NCI-H69 (cell line): ENCODE measurements around the gene ECI1.

Experiments
- DNase-seq: peaks from one replicate; lab custom pipeline; 2025; lab: John Stamatoyannopoulos, UW

The ECI1 gene

DNA sequence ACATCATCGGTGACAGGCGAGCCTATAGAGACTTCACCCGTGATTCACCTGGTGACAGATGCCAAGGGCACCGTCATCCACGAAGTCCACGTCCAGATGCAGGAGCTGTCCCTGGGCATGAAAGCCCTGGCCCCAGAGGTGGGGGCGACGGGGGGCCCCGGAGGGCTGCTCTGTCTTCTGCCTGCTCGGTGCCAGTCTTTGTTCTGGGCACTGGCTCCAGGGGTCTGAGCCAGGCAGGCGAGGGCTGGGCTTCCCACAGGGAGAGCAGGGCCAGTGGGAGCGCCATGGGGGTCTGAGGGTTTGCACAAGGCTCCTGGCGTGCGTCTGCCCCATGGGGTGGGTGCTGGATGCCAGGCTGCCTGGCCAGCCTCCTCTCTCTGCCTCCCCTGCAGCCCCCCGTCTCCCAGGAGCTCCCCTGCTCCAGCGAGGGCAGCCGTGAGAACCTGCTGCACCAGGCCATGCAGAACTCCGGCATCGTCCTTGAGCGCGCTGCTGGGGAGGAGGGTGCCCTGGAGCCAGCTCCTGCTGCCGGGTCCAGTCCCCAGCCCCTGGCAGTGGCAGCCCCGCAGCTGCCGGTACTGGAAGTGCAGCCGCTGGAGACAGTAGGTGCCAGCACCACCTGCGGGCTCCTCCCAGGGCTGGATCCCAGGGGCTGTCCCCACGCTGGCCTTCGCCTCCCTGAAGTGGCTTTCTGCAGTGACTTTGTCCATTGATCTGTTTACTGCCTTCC is 18.2 kb downstream of the ECI1 start:
- no peak for DNase-seq

DNA sequence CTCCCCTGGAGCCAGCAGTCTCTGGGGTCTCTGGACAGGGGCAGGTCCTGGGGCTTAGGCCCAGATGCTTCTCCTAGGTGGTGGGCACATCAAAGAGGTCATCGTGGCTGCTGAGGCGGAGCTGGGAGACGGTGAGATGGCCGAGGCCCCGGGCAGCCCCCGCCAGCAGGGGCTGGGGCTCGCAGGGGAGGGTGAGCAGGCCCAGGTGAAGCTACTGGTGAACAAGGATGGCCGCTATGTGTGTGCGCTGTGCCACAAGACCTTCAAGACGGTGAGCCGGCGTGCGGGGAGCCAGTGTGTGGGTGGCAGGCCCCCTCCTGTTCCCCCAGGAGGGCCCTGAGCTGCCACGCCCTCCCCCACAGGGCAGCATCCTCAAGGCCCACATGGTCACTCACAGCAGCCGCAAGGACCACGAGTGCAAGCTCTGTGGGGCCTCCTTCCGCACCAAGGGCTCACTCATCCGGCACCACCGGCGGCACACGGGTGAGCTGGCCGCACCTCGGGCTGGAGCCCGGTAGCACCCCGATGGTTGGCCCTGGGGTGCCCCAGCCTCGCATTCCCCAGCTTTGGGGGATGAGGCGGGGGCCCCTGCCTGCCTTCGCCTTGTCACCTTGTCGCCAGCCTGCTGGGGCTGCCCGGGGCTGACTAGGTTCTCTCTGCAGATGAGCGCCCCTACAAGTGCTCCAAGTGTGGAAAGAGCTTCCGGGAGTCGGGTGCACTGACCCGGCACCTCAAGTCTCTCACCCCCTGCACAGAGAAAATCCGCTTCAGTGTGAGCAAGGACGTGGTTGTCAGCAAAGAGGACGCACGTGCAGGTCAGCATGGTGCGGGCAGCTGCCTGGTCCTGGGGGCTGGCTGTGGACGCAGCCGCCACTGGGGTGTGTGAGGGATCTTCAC is 19.0 kb downstream of the ECI1 start:
- DNase-seq, result no peak

DNA sequence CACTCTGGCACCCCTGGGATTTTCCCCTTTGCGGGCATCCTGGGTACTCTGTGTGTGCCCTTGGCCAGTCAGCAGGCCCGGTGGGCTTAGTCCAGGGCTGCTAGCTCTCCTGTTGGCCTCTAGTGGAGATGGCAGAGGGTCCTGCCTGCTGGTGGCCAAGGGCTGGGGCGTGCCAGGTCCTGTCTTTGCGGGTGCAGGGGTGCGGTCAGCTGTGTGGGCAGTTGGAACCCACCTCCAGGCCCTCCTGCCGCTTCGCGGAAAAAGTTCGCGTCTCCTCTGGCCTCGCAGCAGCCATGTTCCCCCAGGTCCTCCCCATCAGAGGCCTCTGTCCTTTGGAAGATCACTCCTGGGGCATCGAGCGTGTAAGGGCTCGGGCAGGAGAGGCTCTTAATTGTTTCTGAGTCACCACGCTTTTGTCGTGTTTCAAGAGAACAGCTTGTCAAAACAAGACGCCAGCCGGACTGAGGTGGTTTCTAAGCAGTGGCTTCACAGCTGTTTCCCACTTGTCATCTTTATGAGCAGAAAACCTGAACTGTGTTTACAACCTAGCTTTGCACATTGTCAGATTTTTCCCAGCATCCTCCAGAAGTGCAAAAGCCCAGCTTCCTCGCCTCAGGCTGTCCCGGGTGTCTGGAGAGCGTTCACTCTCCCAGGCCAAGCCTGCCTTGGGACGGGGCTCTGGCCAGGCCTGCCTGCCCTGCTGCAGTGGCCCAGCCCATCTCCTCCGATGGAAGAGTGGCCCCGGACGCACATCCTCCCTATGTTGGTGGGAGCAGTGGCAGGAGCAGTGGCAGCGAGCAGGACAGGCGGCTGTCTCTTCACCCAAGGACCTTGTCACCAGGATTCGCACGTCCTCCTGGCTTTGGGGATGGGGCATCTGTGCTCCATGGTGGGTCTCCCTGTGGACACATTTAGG is 20.1 kb downstream of the ECI1 start:
- DNase-seq, result no peak

DNA sequence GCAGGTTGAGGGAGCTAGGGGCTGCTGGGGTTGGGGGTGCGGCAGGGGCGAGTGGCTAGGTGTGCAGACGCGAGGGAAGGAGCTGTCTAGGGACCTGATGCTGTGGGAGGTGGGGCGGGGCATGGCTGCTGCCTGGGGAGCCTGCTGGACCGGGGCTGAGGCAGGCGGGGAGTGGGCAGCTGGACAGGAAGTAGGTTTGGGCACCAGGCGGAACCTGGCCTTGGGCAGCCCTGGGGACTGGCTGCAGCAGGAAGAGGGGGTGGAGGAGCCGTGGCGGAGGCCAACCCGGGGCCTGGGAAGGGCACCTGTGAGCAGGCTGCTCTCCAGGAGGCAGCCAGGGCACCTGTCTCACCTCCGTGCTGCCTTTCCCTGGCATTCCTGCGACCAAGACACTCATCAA is 21.0 kb downstream of the ECI1 start:
- no peak for DNase-seq

DNA sequence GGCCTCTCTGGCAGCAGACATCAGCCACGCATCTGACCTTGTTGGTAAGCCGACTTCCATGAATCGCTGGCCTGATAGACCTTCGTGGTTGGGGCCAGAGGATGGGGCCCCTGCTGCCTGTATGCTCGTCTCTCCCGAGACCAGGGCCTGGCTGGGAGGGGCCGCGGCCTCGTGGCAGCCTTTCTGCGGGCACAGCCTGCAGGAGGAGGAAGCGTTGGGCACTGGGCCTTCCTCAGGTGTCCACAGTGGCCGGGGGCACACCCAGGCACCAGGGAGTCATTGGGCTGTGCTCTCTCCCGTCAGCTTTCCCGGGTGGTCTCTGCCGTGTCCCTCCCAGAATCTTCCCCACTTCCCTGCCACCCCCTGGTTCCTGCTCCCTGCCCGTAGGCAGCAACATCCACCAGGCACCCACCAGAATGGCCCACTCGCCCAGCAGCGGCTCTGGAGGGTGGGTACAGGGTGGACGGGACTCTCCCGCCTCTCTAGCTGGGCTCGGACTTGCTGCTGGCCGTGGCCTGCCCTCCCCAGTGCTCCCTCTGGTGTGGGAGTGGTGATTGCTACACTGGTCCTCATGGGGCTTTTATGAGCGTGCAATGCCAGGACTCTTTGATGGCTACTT is 21.6 kb downstream of the ECI1 start:
- no peak for DNase-seq

DNA sequence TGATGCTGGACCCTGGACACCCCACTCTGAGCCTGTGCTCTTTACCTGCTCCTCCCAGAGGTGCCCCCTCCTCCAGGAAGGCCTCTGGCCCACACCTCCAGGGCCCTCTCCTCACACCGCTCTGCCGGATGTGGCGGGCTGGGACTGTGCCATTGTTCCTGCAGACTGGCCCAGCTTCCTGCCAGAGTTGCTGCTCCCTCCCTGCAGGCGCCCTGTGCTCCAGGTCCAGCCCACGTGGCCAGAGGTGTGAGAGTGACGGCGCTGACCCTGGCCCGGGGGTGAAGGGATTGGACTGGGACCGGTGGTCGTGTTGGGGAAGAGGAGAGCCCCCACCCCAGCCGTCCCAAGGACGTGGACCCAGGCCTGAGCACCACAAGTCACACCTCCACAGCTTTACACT is 22.3 kb downstream of the ECI1 start:
- no peak for DNase-seq

DNA sequence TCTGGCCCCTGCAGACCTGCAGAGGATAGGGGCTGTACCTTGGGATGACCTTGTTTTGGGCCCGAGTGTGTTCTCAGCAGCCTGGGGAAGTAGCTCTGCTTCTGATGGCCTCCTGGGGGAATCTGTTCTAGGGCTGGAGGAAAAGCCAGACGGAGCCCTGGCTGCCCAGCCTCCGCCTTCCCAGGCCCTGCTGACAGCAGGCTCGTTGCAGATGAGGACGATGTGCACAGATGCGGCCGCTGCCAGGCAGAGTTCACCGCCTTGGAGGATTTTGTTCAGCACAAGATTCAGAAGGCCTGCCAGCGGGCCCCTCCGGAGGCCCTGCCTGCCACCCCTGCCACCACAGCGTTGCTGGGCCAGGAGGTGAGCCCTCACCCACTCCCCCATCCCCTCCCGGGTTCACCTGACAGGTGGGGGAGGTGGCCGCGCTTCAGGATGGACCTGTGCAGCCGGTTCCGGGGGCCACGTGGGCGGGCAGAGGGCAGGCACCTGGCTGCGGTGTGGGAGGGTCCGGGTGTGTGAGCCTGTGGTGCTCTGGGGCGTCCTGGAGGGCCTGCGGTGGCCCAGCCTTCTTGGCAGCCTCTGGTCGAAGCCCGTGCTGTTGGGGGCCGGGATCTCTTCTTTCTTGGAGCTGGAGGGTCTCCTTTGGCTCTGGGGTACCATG is 23.1 kb downstream of the ECI1 start:
- DNase-seq, result no peak

DNA sequence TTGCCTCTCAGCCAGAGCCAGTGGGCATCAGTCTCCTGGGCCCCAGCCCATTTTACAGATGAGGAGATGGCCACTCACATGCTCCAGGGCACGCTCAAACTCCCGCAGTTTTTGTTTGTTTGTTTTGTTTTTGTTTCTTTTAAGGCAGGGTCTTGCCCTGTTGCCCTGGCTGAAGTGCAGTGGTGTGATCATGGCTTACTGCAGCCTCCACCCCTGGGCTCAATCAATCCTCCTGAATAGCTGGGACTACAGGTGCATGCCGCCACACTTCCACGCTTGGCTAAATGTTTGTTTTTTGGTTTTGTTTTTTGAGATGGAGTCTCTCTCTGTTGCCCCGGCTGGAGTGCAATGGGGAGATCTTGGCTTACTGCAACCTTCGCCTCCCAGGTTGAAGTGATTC is 24.5 kb downstream of the ECI1 start:
- DNase-seq, result no peak

DNA sequence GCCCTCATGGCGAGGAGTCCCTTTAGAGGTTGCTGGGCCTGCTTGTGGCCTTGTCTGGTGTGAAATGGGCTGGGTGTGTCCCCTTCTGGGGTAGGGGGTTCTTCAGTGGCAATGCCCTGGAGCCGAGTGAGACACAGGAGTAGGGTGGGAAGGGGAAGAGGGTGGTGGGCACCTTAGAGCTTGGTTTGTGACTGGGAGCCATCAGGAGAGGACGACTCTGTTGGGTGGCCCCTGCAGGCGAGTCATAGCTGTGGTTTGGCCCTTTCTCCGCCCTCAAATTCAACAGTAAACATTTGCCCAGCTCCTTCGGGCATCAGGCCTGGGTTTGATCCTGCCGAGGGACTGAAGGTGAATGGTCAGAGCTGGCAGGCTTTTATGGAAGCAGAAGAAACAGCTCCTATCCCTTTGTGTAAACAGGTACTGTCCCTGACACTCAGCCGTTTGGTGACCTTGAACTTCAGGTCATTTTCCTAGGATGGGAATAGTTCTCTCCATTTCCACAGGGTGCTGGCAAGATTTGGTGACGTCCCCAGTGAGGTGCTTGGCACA is 25.1 kb downstream of the ECI1 start:
- no peak for DNase-seq

DNA sequence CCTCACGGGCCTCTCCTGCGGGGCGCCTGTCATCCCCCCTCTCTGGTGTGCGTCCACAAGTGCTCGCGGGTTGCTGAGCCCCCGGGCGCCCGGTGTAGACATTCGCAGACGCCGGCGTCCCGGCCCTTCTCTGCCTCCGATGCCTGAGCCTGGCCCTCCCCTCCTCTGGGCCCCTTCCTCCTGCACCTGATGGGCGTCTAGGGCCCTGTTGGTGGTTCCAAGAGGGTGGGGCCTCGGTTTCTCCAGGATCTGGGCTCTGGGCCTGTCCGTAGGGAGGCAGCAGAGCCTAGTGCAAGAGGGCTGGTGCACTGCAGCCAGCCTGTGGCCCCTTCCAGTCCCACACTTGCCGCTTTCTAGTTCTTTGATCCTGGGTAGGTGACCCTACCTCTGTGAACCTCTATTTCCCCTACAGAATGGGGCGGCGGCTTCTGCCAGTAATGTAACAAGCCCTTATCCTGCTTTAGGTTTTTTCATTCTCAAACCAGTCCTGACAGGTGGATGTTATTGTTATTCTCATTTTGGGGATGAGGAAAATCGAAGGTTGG is 27.4 kb downstream of the ECI1 start:
- peak; percentile 73 for DNase-seq

DNA sequence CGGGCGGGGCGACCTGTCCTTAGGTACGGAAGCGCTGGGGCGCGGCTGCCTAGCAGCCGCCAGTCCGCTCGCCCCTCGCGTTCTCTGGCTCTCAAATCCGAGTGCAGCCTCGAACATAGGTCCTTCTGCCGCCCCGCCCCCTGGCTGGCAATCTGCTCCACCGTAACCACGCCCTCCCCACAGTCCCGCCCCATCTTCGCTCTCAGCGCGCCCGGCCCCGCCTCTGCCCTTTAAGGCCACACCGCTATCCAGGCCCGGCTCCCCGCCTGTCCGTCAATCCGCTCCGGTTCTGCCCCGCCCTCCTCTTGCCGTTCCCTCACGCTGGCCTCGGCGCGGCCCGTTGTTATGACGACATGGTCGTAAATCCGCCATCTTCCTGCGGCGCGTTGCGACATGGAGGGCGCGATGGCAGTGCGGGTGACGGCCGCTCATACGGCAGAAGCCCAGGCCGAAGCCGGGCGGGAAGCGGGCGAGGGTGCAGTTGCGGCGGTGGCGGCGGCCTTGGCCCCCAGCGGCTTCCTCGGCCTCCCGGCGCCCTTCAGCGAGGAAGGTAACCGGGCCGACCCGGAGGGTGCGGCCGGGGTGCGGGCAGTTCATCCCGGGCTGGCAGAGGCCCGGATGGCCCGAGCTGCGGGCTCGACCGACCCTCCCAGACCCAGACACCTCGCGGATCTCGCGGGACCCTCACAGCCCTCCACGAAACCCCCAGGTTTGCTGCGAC is 28.0 kb downstream of the ECI1 start, which contains the start of gene E4F1:
Gene E4F1, plus strand, starts transcription at position 371 of the 721 bp plus-strand sequence. Its CDS starts 23 bp downstream, at position 394.
- DNase-seq, result peak; percentile 100

DNA sequence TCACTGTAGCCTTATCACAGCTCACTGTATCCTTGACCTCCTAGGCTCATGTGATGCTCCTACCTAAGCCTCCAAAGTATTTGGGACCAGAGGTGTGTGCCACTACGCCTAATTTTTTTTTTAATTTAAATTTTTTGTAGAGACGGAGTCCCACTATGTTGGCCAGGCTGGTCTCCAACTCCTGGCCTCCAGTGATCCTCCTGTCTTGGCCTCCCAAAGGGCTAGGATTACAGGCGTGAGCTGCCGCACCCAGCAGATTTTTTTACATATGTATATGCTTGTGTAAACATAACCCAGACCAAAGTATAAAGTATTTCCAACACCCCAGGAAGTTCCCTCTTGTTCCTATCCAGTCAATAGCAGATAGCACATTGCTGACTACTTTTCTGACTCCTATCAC is 35.1 kb downstream of the ECI1 start:
- no peak for DNase-seq

DNA sequence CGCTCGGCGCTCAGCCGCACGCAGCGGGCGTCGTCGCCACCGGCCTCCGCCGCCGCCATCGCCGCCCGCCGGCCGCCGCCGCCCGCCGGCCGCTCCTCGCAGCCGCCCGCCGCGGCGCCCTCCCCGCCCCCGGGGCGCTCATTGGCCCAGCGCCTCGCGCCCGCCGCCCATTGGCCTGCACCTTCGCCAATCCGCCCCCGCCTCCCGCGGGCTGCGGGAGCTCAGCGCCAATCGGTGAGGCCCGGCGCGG is 36.7 kb downstream of the ECI1 start, which contains the start of gene PGP:
Gene PGP, minus strand, starts transcription at position 122 of the 250 bp plus-strand sequence. Its CDS starts 63 bp downstream, at position 59.
- DNase-seq, result no peak

DNA sequence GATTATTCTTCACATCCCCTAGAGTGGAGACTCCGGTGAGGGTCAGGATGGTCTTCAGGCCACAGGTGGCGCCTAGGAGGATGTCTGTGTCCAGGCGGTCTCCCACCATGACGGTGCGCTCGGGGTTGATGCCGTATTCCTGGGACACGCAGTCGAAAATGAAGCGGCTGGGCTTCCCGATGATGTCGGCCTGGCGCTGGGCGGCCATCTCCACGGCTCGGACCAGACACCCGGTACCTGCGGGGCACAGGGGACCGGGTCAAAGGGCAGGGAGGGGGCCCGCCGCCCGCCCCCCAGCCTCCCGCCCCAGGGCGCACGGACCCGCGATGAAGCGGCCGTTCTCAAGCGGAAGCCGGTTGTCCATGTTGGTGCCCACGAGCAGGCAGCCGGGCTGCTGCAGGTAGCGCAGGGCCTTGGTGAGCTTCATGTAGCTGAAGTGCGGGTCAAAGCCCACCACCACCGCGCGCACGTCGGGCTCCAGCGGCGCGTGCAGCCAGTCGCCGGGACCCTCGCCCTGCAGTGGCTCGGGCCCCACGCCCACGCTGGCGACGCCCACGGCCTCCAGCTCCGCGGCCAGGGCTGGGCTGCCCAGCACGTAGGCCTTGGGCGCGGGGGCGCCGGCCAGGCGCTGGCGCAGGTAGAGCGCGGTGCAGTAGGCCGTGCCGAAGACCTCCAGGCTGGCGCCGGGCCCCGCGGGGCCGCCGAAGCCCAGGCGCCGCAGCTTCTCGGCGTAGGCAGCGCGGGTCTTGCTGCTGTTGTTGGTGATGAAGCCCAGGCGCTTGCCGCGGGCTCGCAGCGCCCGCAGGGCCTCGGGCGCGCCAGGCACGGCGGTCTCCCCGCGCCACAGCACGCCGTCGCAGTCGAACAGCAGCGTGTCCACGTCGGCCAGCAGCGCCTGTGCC is 37.3 kb downstream of the ECI1 start:
- DNase-seq, result peak; percentile 64

DNA sequence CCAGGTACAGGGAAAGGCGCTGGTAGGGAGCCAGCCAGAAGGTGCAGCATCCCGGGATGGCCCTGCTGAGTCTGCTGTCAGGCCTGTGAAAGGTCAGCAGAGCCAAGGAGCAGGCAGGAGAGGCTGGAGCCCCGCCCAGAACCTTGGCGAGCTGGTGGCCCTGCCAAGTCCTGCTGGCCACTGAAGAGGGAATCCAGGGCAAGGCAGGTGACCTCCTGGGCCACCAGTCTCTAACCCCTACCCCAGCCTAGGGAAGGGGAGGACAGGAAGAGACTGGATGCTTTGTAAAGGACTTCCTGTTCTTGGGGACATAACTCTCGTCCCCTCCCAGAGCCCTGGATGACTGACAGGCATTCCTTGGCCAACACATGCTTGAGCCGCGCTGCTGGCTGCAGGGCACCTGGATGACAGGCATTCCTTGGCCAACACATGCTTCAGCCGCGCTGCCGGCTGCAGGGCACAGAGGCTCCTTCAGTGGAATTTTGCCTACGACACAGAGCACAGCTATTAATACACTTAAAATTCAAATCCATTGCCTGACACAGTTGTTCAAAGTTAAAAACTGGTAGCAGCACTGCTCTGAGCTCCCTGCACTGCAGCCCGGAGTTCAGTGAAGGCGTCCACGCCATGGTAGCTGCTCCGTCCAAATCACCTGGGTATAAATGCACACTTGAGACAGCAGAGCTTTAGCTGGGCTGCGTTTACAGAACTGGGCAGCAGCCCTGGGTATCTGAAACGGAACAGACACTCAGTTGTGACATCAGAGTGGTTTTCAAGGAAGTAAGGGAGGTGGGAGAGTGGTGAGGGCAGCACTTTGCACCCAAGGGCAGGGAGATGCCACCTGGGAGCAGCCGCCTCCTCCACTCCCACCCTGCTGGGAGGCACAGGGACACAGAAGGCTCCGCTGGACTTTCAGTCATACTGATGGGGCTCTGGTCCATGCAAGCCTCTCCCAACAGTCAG is 38.7 kb downstream of the ECI1 start:
- peak; percentile 28 for DNase-seq

DNA sequence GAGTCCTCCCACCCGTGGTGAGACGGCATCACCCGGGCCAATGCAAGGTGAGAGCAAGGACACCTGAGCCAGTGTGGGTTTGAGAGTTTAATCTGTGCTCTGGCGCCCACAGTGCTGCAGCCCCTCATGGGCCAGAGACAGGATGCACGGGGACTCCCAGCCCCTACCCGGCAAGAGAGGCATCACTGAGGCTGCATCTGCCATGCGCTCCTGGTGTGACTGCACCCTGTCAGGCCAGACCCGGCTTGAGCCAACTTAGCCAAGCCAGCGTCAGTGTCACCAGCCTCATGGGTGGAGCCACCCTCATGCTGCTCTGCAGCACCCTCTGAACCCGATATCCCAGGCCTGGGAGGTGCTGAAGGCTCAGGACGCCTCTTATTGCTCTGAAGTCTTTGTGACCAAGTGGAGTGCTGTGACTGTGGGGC is 39.5 kb downstream of the ECI1 start:
- no peak for DNase-seq
